Mesothelial cell of epicardium (in vitro differentiated cells): ENCODE data around the gene TPM2. TPM values are rescaled to one million over a fixed set of nuclear protein-coding genes. Genes with fewer than 3 reads are reported as not detected.
"Not testable (repeated sequence)": the region's sequence is repeated elsewhere in the genome, so short reads cannot be mapped to it uniquely, and the experiment has no call there.

Experiments used
- DNase-seq, 2 experiments: peaks; one replicate each; pipeline ENCODE4 v3.0.0; 2021; ENCODE audit warnings: low spot score in 2 of 2; ENCODE audit not compliant: unreplicated experiment in 2 of 2
- H3K27ac Mint-ChIP-seq: 2 replicates; pipeline ENCODE4 v1.8.0; 2021; ENCODE audit warnings: mixed read lengths
- H3K27me3 Mint-ChIP-seq: 2 replicates; pipeline ENCODE4 v1.8.0; 2021; ENCODE audit warnings: low read depth, mixed read lengths
- H3K36me3 Mint-ChIP-seq: 2 replicates; pipeline ENCODE4 v1.8.0; 2021; ENCODE audit warnings: mixed read lengths
- H3K4me1 Mint-ChIP-seq: 2 replicates; pipeline ENCODE4 v1.8.0; 2021; ENCODE audit warnings: mixed read lengths
- H3K4me3 Mint-ChIP-seq: 2 replicates; pipeline ENCODE4 v1.8.0; 2021; ENCODE audit warnings: mild to moderate bottlenecking, moderate library complexity, mixed read lengths
- H3K9me3 Mint-ChIP-seq: 2 replicates; pipeline ENCODE4 v1.8.0; 2021; ENCODE audit warnings: mixed read lengths
- total RNA-seq: library from RNA; stranded (reverse); gene quantifications from 3 replicates; pipeline ENCODE4 v1.2.1, GENCODE V29; 2021
- TF ChIP-seq, protein P1 (sequence below): fragments of 200-600 bp; sonication (generic); IDR thresholded peaks from one replicate; pipeline ENCODE4 v1.5.0; 2021; ENCODE audit warnings: antibody characterized with exemption; ENCODE audit not compliant: unreplicated experiment

TPM2 gene
- total RNA-seq, 1 donor from 2014 or later: 291 TPM

DNA sequence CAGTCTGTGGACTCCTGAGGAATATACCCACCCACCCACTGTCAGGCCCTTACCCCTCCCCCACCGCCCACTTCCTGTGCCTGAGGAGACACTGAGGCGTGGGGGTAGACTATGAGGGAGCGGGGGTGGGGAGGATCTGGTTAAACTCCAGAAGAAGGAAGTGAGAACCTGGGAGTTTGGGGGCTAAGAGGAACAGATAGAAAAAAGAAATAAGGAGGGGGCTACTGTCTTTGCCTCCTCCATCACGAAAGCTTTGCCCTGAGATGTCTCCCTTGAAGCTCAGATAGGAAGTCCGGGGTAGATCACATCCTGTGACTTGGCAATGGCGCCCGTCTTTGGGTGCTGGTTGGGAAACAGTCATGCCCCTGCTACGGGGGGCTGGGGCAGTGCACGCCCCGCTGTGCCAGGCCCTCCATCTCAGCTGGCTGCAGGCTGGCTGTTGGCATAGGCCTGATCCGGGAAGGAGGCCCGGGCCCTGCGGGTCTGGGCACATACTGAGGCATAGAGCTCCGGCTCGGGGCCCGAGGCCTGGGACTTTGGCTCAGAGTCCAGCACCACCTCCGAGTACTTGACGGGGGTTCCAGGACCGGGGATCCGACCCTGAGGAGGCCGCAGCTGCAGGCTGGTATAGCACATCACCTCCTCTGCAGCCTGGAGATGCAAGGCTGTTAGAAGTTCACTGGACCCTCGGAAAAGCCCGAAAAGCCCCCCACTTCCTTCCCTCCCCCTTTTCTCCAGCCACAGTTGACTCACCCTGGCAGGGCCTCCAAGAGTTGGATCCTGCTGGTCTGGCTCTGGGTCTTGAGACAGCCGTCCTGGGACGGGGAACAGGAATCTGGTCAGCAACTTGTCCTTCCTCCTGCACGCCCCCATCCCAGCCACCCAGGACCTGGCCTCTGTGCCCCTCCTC lies 40.0 kb downstream of the TPM2 start:
- Mint-ChIP-seq H3K4me1 (peaks cover 13% of the 10 kb centered on the region), H3K4me3 (no peak overlapping the region), H3K36me3 (no peaks in the 10 kb centered on the region), H3K9me3 (no peaks in the 10 kb centered on the region), H3K27ac (no peak overlapping the region), H3K27me3 (no peaks in the 10 kb centered on the region)
- TF ChIP-seq, protein P1, sequence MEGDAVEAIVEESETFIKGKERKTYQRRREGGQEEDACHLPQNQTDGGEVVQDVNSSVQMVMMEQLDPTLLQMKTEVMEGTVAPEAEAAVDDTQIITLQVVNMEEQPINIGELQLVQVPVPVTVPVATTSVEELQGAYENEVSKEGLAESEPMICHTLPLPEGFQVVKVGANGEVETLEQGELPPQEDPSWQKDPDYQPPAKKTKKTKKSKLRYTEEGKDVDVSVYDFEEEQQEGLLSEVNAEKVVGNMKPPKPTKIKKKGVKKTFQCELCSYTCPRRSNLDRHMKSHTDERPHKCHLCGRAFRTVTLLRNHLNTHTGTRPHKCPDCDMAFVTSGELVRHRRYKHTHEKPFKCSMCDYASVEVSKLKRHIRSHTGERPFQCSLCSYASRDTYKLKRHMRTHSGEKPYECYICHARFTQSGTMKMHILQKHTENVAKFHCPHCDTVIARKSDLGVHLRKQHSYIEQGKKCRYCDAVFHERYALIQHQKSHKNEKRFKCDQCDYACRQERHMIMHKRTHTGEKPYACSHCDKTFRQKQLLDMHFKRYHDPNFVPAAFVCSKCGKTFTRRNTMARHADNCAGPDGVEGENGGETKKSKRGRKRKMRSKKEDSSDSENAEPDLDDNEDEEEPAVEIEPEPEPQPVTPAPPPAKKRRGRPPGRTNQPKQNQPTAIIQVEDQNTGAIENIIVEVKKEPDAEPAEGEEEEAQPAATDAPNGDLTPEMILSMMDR: no peak
- no peak for DNase-seq

DNA sequence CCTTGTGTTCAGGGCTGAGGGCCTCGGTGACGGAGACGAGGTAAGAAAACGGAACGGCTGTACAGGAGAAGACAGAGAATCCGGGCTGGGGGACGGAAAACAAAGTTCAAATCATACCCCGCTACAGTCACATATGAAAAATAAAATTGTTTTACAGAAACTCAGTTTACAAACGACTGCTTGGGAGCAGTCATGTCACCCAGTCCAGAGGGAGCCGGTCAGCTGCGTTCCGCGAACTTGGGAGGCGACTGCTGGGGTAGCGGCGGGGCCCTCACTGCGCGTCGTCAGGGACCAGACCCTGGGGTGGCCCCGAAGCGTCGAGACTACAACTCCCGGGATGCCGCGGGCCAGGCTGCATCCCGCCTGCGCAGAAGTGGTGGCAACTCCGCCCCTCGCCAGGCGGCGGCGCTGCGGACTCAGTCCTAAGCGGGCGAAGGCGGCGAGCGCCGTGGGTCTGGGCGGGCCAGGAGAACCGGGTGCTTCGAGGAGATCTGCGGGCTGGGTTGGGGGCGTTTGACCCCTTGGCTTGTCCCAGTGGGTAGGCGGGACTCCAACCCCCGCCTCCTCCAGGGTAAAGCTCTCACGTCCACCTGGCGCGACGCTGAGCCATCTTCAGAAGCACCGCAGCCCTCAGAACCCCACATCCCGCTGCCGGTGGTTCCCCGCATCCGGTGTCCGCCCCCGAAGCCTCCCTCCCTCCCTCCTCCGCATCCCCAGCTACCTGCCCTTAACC lies 43.0 kb downstream of the TPM2 start:
- Mint-ChIP-seq H3K27me3 (no peaks in the 10 kb centered on the region), H3K27ac (peak overlapping the region; percentile 99), H3K4me3 (peak overlapping the region; percentile 83), H3K4me1 (peaks cover 15% of the 10 kb centered on the region), H3K36me3 (peaks cover 2% of the 10 kb centered on the region), H3K9me3 (no peaks in the 10 kb centered on the region)
- peak; percentile 89 to 96 for DNase-seq
- TF ChIP-seq, protein P1: peak; percentile 93

DNA sequence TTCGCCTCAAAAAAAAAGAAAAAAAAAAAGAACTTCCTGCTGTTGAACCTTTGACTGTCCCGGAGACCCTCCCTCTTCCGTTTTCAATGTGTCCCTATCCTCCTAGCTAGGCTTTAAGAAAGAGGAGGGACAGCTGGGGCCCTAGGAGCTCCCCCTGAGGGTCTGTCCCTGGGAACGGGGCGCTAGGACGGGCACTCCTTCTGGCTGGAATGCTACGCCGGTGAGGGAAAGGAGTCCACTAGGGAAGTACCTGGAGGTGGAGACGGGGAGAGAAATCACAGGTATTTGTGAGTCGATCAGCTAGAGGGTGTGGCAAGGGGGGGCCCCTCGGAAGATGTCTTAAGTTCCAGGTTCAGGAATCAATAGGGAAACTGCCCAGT lies 43.6 kb downstream of the TPM2 start:
- Mint-ChIP-seq H3K9me3 (peaks cover 5% of the 10 kb centered on the region), H3K36me3 (peaks cover 7% of the 10 kb centered on the region), H3K4me1 (peaks cover 15% of the 10 kb centered on the region), H3K27me3 (no peaks in the 10 kb centered on the region), H3K27ac (peak overlapping the region; percentile 99), H3K4me3 (peak overlapping the region; percentile 83)
- peak; percentile 39 to 75 for DNase-seq
- TF ChIP-seq, protein P1: no peak

DNA sequence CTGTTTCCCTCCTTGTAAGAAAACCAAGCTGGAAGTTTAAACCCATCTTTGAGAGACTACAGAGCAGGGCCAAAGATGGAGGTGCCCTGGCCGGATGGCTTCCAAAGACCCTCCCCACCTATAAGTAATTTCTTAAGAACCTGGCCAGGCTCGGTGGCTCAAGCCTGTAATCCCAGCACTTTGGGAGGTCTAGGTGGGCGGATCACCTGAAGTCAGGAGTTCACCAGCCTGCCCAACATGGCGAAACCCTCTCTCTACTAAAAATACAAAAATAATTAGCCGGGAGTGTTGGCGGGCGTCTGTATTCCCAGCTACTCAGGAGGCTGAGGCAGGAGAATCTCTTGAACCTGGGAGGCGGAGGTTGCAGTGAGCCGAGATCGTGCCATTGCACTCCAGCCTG lies 44.0 kb downstream of the TPM2 start:
- H3K9me3 Mint-ChIP-seq, H3K27me3 Mint-ChIP-seq, DNase-seq: not testable (repeated sequence)
- peak overlapping the region; percentile 99 for H3K27ac Mint-ChIP-seq
- peak overlapping the region; percentile 83 for H3K4me3 Mint-ChIP-seq
- peaks cover 15% of the 10 kb centered on the region for H3K4me1 Mint-ChIP-seq
- peaks cover 11% of the 10 kb centered on the region for H3K36me3 Mint-ChIP-seq

DNA sequence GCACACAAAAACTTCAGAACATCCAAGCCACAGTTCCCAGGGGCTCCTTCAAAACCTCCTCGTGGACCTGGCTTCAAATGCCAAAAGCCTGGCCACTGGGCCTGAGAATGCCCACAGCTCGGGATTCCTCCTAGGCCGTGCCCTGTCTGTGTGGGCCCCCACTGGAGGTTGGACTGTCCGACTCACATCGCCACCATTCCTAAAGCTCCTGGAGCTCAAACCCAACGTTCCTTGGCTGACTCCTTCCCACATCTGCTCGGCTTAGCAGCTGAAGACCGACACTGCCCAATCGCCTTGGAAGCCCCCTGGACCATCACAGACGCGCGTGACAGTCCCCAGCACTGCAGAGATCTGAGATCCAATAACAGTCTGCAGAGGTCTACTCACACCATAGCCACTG lies 46.7 kb downstream of the TPM2 start:
- no peaks in the 10 kb centered on the region for H3K27me3 Mint-ChIP-seq
- H3K9me3 Mint-ChIP-seq: peaks cover 7% of the 10 kb centered on the region
- peaks cover 17% of the 10 kb centered on the region for H3K36me3 Mint-ChIP-seq
- TF ChIP-seq, protein P1: no peak
- DNase-seq: no peak
- no peak overlapping the region for H3K27ac Mint-ChIP-seq
- H3K4me3 Mint-ChIP-seq: no peak overlapping the region
- peaks cover 14% of the 10 kb centered on the region for H3K4me1 Mint-ChIP-seq

DNA sequence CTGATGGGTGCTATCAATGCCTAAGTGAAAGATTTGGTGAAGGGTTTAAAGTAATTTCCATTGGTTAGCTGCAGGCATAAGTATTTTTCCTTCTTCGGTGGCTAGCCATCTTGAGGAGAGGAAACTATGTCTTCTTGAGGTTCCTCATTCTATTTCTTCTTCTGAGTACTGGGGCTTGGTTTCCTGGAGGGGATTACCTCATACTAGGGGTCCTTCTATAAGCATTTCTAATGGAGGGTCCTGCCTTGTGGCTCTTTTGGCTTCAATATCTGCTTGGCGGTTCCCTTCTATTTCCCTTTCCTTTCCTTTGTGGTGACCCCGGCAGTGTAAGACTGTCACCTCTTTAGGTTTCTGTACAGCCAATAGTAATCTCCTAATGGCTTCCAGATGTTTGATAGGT lies 48.2 kb downstream of the TPM2 start:
- not testable (repeated sequence) for H3K4me3 Mint-ChIP-seq, DNase-seq, H3K27ac Mint-ChIP-seq, H3K4me1 Mint-ChIP-seq, H3K27me3 Mint-ChIP-seq, H3K9me3 Mint-ChIP-seq
- peaks cover 17% of the 10 kb centered on the region for H3K36me3 Mint-ChIP-seq

DNA sequence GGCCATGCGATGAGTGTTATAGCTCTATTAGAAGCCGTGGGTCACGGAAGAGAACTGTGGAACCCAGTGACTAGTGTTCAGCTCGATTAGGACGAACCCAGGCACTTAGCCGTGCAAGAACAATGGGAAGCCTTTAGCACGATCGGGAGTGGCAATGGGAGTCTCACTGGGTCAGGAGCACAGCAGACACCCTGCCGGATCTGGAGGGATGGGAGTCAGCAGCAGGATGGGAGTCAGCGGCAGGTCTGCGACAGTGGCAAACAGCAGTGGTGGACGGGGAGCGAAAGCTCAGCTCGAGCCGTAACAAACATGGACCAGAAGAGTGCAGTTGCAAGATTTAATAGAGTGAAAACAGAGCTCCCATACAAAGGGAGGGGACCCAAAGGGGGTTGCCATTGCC lies 49.3 kb downstream of the TPM2 start:
- H3K9me3 Mint-ChIP-seq, H3K27ac Mint-ChIP-seq, DNase-seq, H3K4me3 Mint-ChIP-seq, H3K4me1 Mint-ChIP-seq, H3K27me3 Mint-ChIP-seq: not testable (repeated sequence)
- peaks cover 17% of the 10 kb centered on the region for H3K36me3 Mint-ChIP-seq
